GF-D8 (cell line): Measurements from ENCODE around the gene TAC3.
"Not testable (repeated sequence)": the region's sequence is repeated elsewhere in the genome, so short reads cannot be mapped to it uniquely, and the experiment has no call there.

Source experiments
- DNase-seq: peaks from one replicate; lab custom pipeline; 2025; lab: John Stamatoyannopoulos, UW

The TAC3 gene

GRCh38 chr12:57004651-57005050 is 11.7 kb downstream of the TAC3 start:
- no peak for DNase-seq

DNA sequence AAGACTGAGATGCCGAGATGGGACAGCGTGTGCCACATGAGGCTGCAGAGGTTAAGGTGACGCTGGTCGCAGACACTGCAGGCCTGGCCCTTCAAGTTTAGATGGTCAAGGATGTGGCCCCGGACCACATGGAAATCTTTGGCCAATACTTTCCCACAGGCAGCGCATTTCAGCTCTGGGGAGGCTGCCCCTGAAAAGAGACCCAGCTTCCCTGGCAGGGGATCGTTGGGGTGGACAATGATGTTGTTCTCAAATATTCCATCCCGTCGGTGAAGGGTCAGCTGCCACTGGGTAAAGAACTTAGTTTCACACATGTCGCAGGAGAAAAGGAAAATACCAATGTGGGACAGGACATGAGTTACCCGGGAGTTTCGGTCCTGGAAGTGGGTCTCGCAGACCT is 12.9 kb downstream of the TAC3 start:
- DNase-seq: no peak

DNA sequence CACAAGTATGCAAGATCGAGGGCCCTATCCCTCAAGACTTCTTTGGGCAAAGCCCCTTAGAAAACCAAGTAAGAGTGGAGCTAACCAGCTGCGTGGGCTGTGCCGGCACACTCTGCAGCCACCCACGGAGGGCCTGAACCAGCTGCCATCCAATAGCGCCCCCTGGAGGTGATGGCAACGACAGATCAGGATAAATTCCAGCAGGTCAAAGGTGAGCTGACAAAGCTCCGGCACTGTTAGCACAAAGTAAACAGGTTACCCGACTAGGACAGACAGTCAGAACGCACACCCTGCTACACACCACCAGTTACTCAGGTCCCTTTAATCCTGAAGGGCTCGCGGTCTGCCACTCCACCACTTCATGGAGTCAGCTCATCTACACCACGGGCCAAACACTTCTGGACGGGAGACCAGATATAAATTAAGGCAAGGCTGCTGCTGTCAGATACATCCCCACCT is 14.9 kb downstream of the TAC3 start:
- DNase-seq: no peak

- no peak for DNase-seq
Observed at GRCh38 chr12:57000393-57000792, 15.9 kb downstream of the TAC3 start.

GRCh38 chr12:56999456-56999855 is 16.9 kb downstream of the TAC3 start:
- no peak for DNase-seq

DNA sequence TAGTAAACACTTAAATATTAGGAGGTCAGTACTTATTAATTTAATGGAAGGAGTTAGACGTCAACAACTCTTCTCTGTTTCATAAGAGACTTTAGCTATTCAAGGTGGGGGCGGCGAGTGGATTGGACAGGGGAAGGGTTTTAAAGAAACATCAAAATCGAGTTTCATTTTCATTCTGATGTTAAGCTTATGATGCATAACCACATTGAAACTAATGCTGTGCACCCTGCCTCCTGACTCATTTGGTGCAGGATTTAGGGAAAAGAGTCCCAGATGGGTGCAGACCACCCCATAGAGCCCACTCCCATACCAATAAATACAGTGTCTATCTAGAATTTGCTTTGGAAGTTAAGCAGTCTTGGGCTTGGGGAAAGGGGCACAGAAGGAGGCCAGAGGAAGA is 17.3 kb downstream of the TAC3 start:
- no peak for DNase-seq

DNA sequence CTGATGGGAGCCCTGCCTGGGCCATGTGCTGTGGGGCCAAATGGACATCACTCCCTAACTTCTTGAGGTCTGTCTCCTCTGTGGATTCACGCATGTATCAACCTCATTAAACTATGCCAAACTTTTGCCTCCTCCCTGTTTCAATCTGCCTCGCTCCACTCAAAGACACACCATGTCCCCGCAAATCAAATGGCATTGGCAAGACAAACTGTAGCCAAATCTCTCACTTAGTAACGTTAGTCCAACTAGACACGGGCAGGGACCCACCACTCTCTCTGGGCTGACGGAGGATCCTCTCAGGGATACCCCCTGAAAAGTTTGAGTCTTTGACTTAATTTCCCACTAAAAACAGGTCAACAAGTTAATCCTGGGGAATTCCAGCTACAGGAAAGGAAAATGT is 18.0 kb downstream of the TAC3 start:
- no peak for DNase-seq

GRCh38 chr12:56996793-56997545 is 19.4 kb downstream of the TAC3 start:
- DNase-seq: no peak

DNA sequence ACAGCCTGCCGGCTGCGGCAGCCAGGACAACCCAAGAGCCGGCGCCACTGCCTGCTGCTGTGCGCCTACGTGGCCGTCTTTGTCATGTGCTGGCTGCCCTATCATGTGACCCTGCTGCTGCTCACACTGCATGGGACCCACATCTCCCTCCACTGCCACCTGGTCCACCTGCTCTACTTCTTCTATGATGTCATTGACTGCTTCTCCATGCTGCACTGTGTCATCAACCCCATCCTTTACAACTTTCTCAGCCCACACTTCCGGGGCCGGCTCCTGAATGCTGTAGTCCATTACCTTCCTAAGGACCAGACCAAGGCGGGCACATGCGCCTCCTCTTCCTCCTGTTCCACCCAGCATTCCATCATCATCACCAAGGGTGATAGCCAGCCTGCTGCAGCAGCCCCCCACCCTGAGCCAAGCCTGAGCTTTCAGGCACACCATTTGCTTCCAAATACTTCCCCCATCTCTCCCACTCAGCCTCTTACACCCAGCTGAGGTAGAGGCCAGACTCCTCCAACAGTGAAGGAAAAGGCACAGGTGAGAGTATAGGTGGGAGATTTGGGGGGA is 20.3 kb downstream of the TAC3 start:
- DNase-seq: no peak

GRCh38 chr12:56995201-56995929 is 21.0 kb downstream of the TAC3 start:
- DNase-seq: no peak

DNA sequence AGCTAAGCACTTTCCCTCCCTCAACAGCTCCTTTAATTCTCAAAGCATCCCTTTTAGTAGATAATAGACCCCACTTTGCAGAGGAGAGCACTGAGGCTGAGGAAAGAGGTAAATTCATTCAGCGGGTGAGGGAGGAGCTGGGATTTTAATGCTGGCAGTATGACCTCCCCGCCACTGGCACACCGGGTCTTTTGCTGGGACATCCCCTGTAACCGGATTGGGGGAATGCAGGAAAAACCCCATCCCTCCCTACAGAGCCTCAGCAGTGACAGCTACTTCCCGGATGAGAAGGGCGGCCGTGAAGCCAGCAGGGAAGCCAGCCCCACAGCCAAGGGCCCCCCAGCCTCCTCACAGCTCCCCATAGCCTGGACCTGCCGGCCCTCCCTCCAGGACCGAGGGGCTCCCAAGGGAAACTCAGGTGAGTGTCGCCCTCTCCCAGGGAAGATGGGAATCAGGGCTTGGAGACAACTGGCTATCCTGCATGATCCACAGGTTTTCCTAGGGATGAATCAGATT is 22.0 kb downstream of the TAC3 start:
- DNase-seq: no peak

- peak; percentile 1 for DNase-seq
Observed at GRCh38 chr12:56993346-56993745, 23.0 kb downstream of the TAC3 start.

DNA sequence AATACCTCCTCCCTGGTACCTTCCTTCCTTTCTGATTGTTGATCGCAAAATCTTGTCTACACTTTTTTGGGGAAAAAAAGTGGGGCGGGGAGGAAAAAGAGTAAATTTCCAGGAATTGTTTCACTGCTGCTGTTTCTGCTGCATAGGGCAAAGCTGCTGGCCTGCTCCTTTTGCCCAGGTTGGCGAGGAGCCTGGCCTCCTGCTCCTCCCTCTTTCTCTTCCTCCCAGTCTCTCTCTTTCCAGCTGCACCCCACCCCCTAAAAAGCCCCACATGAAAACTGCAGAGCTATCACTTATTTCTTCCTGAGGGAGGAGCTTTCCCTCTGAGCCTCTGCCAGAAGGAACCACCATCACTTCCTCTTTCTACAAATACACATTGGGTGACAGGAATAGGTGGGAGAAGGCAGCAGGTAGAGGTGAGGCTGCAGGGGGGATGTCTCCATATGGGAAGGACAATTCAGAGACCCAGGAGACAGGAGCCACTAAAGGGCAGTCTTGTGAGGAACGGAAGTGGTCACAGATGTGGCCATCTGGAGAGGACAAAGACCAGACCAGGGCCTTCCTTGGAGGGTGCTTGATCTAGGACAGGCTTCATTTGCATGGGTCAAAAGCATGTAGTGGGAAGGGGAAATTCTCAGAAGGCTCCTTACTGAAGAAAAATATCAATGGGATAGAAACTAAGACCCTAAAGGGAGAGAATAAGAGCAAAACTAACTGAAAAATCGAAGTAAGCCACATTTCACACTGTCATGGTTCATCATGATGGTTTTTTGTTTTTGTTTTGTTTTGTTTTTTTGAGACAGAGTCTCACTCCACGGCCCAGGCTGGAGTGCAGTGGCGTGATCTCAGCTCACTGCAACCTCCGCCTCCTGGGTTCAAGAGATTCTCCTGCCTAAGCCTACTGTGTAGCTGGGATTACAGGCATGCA is 24.7 kb downstream of the TAC3 start:
- peak; percentile 60 for DNase-seq

DNA sequence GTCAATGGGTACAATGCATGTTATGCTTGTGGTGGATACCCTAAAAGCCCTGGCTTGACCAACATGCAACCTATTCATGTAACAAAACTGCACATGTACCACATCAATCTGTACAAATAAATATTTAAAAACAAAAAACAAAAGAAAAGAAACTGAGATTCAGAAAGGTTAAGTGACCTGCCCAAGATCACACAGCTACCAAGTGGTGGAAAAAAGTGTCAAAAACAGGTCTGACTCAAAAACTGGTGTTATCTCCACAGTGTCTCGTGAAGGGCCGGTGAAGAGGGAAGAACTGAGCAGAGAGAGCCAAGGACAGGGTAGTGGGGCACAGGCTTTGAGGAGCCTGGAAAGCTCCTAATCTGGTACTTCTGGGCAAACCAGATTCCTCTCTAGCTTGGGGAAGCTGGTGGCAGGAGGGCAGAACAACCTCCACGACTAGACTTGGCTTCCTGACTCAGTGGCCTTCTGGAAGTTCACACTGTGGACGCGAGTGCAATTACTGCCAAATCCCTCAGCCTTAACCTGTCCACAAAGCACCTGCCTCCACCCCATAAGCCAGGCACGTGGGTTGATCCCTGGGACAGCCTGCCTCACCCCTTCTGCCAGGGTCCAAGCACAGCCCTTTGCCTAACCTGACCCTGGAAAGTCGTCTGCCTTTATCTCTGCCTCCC is 25.5 kb downstream of the TAC3 start:
- no peak for DNase-seq

GRCh38 chr12:56989861-56990610 is 26.3 kb downstream of the TAC3 start:
- no peak for DNase-seq

DNA sequence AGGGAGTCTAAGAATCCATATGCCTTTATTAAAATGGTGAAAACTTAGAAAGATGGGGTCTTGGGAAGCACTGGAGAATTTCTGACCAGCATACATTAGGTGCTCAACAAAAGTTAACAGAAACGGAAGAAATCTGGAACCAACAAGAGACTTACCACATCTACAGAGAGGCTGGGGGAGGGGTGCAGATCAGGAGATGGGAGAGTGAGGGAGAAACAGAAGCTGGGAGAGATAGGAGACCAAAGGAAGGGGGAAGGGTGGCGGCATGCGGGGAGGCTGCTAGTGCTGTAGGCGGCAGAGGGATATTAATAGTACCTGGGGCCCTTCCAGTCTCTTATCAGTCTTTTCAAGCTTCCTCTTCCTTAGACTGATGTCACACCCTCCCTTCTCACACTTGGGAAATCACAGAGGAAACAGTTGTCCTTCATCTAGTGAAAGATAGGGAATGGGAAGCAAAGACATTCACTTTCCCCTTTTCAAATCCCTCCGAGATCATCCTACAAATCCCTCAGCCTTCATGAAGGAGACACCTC is 28.1 kb downstream of the TAC3 start:
- DNase-seq: peak; percentile 56

DNA sequence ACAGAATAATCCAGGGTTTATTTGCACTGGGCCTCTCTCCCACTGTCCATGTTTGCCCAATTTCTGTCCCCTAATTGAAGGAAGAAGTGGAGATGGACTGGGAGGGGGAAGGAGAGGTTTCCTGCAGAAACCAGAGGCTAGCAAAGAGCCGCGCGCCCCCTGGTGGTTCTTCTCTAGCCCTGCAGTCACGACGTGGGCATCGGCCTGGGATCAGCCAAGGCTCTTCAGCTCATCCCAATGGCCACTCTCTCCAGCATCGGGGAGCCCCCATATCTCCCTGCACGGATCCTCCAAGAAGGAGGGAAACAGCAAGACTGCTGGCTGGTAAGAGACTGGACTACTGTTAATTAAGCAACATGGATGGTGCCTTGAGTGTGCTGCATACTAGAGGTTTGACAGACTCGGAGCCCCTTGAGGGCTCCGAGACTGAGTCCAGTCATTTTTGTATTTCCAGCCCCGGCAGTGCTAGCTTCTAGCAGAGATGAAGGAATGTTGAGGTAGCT is 28.7 kb downstream of the TAC3 start:
- DNase-seq: peak; percentile 5

GRCh38 chr12:56987011-56987410 is 29.3 kb downstream of the TAC3 start:
- DNase-seq: no peak

DNA sequence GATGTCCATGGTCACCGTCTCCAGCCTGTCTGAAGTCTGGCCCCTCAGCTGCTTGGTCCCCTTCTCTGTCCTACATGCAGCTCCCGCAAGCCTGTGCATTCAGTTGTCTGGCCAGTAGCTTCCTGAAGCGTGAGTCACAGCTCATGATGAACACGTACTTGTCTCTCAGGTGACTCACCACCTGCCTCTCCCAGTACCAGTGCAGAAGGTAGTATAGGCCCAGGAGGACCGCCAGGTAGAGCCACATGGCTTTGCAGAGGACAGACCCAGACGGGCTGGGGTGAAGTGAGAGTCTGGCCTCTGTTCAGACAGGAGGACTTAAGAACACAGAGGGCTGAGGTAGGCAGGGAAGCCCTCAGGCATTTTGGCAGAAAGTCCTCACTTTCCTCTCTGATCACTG is 30.6 kb downstream of the TAC3 start:
- not testable (repeated sequence) for DNase-seq

DNA sequence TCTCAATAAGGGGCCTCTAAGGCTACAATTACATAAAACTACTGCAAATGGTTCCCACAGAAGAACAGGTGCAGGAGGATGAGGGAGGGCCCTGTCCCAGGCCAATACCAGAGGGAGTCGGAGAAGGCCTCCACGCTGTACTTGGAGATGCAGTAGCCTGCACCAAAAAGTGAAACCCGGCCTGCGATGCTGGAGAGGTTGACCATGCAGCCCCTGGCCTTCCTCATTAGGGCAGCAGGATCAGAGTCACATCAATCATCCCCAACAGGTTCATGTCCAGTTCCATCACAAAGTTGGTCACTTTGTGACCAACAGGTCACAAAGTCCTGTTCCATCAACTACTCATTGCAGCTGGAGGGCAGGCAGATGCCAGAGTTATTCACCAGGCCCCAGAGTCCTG is 32.9 kb downstream of the TAC3 start:
- DNase-seq: no peak
